NCI-H2107 treated with DMSO at 0.1 percent for 48 hours (cell line): ENCODE measurements around the gene EBP.
"Not testable (repeated sequence)": the region's sequence is repeated elsewhere in the genome, so short reads cannot be mapped to it uniquely, and the experiment has no call there.

Source experiments
- DNase-seq: peaks from one replicate; lab custom pipeline; 2025; ENCODE audit not compliant: unreplicated experiment; lab: John Stamatoyannopoulos, UW

The EBP gene

DNA sequence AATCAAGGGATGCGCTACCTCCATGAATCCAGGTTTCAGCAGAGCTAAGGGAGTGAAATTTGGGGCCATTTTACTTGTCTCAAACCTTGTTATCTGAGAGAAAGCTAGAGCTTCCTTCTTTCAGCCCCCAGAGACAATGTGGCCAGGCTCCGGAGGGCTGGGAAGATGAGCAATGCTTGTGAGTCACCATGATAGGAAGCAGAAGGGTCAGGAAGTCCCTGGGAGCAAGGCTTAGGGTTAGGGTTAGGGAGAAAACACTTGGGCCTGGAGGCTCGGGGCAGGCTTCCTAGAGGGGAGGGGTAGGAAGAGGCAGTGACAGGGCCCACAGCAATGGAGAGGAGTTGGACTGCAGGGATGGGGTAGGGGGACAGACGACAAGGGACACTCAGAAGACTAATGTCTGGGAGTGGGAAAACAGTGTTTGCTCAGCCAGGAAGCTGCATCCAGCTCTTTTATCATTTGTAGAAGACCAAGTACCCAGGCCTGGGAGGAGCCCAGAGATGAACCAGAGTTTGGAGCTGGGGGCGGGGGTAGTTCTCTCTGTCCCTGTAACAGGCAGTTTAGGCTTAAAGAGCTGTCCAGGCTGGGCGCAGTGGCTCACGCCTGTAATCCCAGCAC is 29.2 kb upstream of the EBP start:
- no peak for DNase-seq

DNA sequence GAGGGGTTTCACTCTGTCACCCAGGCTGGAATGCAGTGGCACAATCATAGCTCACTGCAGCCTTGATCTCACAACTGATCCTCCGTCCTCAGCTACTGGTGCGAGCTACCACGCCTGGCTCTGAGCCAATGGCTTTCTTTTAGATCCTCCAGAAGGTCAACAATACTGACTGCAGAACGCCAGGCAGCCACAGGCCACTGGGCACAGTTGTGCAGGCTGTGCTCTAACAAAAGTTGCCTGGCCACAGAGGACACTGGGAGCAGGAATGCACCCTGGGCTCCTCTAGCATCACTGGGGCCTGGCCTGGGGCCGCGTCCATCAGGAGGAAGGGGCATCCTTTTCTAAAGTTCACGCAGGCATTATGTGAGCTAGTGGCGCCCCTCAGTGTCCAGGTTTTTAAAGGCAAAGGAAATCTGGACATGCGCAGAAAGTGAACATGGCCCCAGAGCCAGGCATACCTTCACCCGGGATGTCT is 27.7 kb upstream of the EBP start:
- DNase-seq = peak; percentile 27

DNA sequence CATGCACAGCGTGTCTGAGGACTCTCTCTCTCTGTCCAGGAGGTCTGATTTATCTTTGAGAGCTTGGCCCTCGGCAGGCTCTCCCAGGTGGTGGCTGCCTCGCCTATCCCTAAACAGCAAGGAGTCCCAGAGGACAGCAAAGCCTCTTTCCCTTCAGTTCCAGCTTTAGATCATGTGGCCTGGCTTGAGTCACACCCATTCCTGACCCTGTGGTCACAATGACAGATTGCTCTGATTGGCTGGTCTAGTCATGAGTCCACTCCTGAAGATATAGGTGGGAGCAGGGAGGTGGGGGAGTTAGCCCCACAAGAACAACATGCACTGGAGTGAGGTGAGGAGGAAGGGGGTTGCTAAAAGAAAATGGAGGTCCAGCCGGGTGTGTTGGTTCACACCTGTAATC is 24.9 kb upstream of the EBP start:
- no peak for DNase-seq

DNA sequence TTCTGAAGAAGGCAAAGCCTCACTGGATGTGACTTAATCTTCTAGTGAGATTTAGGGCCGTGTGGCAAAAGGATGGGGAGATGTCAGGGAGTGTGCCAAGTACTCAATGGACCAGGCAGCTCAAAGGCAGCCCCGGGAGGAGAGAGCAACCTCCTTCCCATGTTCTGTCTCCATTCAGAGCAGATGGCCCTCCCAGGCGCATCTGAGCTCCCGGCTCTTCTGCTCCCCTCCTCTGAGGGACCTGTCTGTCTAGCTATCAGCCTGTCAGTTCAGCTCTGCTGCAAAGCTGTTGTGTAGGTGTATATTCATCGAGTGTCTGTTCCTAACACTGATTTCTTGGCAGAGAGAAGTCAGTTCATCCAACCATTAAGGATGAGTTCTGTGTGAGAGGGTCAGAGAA is 23.7 kb upstream of the EBP start:
- no peak for DNase-seq

DNA sequence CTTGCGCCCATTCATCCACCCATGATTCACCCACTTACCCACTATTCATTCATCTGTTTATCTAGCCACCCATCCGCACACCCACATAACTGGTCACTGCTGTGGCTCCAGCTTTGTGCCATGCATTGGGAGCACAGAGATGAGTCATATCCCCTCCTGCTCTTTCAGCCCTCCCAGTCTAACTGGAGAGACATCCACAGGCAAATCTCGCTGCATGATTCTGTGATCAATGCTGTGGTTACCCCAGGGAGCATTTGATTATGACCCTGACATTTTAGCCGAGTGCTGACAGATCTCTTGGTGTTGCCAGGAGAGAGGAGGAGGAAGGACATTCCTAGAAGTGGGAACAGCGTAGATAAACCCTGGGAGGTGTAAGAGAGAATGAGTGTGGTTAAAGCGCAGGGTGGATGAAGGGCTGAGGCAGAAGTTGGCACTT is 23.2 kb upstream of the EBP start:
- no peak for DNase-seq

DNA sequence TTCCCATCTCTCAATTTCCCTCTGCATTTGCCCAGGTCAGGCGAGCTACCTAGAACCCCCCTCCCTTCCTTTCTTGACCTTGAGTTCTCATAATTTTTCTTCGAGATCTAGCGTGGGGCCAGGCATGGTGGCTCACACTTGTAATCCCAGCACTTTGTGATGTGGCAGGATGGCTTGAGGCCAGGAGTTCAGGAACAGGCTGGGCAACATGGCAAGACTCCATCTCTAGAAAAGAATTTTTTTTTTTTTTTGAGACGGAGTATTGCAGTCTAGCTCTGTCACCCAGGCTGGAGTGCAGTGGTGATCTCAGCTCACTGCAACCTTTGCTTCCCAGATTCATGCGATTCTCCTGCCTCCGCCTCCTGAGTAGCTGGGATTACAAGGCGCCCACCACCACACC is 17.3 kb upstream of the EBP start:
- no peak for DNase-seq

DNA sequence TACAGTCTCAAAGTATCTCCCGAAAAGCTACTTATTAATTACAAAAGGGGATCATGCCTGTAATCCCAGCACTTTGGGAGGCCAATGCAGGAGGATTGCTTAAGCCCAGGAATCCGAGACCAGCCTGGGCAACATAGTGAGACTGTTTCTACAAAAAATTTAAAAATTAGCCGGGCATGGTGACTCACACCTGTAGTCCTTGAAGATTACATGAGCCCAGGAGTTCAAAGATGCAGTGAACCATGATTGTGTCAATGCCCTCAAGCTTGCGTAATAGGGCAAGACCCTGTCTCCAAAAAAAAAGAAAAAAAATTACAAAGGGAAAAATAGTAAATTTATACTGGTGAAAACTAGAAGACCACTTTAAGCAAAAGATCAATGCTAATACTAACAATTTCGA is 16.1 kb upstream of the EBP start:
- no peak for DNase-seq

DNA sequence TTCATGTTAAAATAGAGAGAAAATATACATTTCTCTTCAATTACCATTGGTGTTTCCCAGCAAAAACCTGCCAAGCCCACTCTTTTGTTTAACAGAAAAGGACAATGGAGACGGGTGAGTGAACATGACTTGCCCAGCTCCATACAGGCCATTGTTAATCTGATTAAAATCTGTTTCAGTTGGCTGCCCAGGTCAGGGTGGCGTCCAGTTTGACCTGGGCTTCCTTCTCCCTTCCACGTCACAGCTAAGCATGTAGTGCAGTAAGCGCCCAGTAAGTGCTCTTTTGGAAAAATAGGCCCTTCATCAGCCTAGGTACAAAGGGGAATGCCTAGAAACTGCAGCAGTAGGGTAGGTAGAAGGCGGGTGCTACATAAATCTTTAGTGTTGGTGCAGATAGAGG is 14.4 kb upstream of the EBP start:
- DNase-seq = no peak

DNA sequence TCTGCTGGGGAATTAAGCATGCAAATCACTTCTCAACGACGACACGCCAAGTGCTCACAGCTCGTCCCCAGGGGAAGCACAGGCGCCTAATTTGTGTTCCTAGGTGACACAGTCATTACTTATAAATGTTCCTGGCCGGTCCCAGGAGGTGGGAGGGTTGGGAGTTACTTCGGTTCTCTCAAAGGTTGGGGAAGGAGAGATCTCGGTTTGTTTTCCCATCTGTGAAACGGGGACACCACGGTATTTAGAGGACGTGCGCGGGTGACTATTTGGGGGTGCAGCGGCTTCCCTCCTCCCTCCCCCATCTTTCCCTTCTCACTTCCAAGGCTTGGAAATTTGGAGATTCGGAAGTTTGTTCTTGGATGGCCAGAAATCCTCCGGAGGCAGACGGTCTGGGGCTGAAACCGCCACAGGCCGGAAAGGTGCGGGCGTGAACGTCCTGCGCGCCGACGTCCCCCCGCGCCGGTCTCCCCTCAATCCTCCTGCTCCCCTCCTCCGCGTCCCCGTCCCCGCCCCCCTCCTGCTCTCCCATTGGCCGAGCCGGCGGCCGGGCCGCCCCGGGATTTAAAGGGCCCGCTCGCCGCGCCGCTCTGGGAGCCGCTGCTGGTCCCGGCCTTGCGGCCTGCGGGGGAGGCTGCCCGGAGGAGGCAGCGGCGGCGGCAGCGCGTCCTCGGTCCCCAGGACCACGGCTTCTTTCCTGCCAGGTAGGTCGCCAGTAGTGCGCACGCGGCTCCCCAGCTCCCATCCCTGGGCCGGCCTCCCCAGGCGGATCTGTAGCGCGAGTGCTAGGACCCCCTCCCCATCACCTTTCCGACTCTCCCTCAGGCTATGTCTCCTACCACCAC is 13.0 kb upstream of the EBP start, which contains the start of gene PORCN:
TSS of gene PORCN (plus strand) at position 593 of the 845 bp plus-strand sequence. CDS start 829 bp downstream, outside the sequence.
- peak; percentile 43 for DNase-seq

DNA sequence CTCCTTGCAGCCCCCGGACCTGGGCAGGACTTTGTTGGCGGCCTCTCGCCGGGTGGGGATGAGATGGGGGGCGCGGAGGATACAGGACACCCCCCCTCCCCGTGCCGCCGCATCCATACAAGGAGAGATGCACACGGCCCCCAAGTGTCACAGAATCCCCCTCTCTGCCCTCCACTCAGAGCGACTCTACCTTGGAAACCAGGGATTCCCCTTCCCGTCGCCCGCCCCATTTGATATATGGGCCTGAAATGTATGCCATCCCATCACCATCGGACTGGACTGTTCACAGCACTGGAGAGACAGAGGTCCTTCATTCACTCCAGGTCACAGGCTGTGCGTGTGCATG is 12.4 kb upstream of the EBP start:
- no peak for DNase-seq

DNA sequence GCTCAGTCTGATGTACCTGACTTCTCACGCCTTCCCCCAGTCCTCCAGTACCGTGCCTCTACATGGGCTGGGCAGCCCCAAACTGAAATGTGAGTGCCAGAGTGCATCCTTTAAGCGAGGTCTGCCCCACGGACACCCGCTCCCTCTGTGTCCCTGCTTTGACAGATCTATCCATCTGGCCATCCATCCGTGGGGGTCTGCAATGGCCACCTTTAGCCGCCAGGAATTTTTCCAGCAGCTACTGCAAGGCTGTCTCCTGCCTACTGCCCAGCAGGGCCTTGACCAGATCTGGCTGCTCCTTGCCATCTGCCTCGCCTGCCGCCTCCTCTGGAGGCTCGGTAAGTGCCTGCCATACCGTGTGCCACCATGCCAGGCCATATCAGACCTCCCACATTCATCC is 12.0 kb upstream of the EBP start:
- DNase-seq = no peak

DNA sequence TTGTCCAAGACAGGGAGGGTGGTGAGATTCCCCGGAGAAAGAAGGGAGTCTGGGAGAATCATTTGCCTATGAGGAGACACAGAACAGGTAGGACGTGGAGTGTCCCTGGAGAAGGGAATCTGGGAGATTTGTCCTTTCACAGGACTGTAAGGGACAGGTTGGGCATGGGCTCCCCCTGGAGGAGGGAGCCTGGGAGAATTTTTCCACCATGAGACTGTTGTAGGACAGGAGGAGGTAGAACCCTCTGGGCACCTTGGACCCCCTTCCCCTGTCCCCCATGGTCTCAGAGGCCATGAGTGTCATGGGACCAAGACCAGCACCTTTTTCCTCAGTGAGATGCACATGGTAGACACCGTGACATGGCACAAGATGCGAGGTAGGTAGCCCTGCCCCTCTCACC is 10.0 kb upstream of the EBP start:
- DNase-seq = no peak

DNA sequence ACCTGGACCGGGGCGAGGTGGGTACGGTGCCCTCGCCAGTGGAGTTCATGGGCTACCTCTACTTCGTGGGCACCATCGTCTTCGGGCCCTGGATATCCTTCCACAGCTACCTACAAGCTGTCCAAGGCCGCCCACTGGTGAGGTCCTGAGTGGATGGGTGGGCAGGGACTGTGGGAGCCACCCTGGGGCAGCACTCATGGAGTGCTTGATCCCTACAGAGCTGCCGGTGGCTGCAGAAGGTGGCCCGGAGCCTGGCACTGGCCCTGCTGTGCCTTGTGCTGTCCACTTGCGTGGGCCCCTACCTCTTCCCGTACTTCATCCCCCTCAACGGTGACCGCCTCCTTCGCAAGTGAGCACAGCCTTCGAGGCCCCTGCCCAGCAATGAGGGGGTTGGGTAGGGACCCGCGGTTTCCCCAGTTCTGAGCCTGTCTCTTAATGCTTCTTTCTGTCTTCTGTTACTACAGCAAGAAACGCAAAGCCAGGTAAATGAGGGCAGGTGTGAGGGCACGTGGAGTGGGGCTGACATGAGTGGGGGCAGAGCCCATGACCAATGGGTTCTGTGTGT is 9.2 kb upstream of the EBP start:
- no peak for DNase-seq

DNA sequence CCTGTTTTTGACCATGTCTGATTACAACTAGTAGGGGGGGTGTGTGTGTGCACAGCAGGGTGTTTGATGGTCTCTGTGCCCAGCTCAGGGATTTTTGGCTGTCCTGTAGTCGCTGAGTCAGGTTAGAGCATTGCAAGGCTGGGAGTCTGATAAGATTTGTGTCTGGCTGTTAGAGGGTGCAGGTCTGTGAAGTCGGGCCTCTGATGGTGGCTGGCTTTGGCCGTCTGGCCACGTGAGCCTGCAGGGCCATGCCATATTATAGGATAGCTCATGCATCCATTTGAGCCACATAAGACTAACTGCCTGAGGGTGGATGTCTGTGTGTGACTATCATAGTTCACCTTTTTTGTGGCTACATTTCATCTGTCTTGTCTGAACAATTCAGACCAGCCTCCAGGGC is 7.9 kb upstream of the EBP start:
- no peak for DNase-seq

DNA sequence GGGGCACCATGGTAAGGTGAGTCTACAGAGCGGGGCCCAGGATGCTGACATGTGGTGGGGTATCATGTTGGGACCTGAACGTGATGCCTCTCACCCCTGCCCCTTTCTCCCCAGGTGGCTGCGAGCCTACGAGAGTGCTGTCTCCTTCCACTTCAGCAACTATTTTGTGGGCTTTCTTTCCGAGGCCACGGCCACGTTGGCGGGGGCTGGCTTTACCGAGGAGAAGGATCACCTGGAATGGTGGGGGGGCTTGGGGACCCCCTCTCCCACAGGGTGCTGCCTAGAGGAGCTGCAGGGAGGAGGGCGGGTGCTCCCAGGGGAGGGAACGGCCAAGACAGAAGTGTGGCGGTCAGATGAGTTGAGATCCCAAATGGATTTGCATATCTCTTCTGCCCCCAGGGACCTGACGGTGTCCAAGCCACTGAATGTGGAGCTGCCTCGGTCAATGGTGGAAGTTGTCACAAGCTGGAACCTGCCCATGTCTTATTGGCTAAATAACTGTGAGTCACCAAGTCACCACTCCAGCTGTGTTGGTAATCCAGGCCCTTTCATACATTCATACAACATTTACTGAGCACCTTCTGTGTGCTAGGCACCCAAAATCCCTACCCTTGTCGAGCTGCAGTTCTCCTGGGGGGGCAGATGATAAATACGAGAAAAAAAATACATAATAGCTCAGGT is 7.3 kb upstream of the EBP start:
- no peak for DNase-seq

DNA sequence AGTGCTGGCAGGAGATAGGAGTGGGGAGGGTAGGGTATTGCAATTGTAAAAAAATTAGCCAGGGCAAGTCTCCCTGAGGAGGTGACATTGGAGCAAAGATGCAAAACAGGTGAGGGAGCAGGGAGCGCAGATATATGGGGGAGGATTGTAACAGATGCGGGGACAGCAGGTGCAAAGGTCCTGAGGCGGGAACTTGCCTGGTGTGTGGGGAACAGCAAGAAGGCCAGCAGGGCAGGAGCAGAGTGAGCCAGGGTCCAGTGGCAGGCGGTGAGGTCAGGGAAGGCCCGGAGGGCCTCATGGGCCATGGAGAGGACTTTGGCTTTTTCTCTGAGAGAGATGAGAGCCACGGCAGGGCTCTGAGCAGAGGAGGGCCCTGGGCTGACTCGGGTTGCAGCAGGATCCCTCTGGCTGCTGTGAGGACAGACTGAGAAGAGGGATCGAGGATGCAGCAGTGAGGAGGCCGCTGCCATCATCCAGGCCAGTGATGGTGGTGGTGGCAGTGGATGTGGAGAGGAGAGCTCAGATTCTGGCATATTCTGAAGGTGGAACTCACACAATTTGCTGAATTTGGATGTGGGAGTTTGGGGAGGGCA is 6.6 kb upstream of the EBP start:
- no peak for DNase-seq

DNA sequence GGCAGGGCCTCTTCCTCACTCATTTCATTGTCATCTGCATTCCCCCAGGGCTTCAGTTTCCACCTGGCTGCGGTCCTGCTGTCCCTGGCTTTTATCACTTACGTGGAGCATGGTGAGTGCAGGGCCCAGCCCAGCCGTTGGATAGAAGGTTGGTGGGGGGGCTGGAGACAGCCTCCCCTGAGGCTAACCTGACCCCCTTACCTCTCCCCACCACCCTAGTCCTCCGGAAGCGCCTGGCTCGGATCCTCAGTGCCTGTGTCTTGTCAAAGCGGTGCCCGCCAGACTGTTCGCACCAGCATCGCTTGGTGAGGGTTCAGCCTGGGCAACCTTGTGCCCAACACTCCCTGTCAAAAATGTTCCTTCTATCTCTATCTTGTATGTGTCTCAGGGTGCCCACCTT is 5.8 kb upstream of the EBP start:
- DNase-seq = no peak

DNA sequence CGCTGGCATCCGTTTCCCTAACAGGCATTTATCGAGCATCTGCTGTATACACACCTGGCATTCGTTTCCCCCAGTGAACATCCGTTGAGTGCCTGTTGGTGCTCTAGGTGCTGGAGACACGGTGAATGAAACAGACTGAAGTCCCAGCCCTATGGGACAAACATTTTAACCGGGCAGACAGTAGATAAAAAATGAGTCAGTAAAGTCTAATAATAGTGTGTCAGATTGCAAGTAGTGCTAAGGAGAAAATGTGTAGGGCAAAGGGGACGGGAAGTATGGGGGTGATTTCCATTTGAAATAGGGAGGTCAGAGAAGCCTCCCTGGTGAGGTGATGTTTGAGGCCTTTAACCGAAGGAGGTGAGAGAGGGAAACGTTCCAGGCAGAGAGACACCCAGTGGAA is 5.3 kb upstream of the EBP start:
- DNase-seq = no peak

DNA sequence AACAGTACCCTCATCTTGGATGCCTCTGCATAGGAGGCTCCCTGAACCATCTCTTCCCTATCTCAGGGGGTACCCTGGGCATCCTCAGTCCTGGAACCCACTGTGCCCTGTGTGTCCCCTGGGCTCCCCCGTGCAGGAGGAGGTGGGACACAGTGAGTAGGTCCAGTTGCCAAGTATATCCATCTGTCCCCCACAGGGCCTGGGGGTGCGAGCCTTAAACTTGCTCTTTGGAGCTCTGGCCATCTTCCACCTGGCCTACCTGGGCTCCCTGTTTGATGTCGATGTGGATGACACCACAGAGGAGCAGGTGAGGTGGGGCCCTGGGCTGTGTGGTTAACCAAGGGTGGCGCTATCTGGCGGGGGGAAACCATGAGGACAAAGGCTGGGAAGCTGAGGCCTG is 4.6 kb upstream of the EBP start:
- no peak for DNase-seq

DNA sequence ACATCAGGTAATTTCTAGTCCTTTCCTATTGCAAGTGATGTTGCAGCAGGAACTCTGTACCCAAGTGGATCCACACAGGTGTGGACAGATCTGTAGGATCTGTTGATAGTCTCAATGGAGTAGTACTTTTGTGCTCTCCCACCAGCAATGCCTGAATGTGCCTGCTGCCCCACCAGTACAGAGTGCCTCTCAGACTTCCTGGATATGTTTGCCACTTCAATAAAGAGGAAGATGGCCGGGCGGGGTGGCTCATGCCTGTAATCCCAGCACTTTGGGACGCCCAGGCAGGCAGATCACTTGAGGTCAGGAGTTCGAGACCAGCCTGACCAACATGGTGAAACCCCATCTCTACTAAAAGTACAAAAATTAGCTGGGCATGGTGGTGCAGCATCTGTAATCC is 2.1 kb upstream of the EBP start:
- not testable (repeated sequence) for DNase-seq

DNA sequence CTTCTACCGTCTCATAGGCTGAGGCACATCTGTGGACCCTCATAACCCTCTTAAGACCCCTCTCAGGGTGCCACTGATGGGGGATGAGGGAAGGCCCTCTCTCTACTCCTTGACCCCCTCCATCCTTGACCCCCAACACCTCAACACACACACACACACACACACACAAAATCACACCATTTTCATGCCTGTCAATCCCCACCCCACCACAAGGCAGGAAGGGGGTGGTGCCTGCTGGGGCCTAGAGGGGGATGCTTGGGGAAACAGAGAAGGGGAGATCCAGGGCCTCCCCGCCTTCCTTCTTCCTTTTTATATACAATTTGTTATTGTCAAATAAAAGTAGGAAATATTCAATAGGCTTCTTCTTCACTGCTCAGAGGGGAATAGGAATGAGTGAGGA is 1.2 kb upstream of the EBP start:
- DNase-seq = no peak
